Kidney (tissue), 14 donors: ENCODE data around the gene EML6. TPM values are rescaled to one million over a fixed set of nuclear protein-coding genes. Genes with fewer than 3 reads are reported as not detected.

Experiments
- DNase-seq, 5 donors: peaks; one replicate each; pipeline ENCODE4 v3.0.0-alpha.2; 2013 to 2020
- FAIRE-seq: peaks from 2 replicates; lab custom pipeline; 2012; peaks lifted over from hg19 to GRCh38; lab: Jason Lieb, UNC
- H3K27ac ChIP-seq, 2 donors: one replicate each; pipeline ENCODE4 v1.7.0; 2013; ENCODE audit warnings: low read depth in 2 of 2, low read length in 2 of 2, inconsistent platforms in 1 of 2
- H3K27me3 ChIP-seq: one replicate; pipeline ENCODE4 v1.7.1; 2013; ENCODE audit warnings: low read length, inconsistent platforms; ENCODE audit not compliant: control insufficient read depth, insufficient read depth
- H3K36me3 ChIP-seq, 3 donors: one replicate each; pipeline versions ENCODE4 v1.7.0 to v1.7.1; 2013; ENCODE audit warnings: low read length in 3 of 3, control low read depth in 1 of 3, inconsistent platforms in 1 of 3; ENCODE audit not compliant: insufficient read depth in 3 of 3, control insufficient read depth in 2 of 3
- H3K4me1 ChIP-seq, 3 donors: one replicate each; pipeline versions ENCODE4 v1.7.0 to v1.7.1; 2013; ENCODE audit warnings: low read length in 3 of 3, inconsistent platforms in 1 of 3, low read depth in 1 of 3; ENCODE audit not compliant: control insufficient read depth in 2 of 3, insufficient read depth in 2 of 3
- H3K4me3 ChIP-seq, 3 donors: one replicate each; pipeline versions ENCODE4 v1.7.0 to v1.8.1; 2013; ENCODE audit warnings: low read length in 3 of 3, control low read depth in 1 of 3, inconsistent platforms in 1 of 3
- H3K9ac ChIP-seq, 3 donors: one replicate each; pipeline versions ENCODE4 v1.7.0 to v1.7.1; 2013; ENCODE audit warnings: low read length in 3 of 3, control low read depth in 1 of 3, inconsistent platforms in 1 of 3
- H3K9me3 ChIP-seq, 3 donors: one replicate each; pipeline versions ENCODE4 v1.7.0 to v1.7.1; 2013; ENCODE audit warnings: low read length in 3 of 3, control low read depth in 1 of 3, inconsistent platforms in 1 of 3; ENCODE audit not compliant: control insufficient read depth in 2 of 3, insufficient read depth in 1 of 3
- intact Hi-C: fragments of 100-400 bp; cut with DNase I; formaldehyde crosslinking; loops from one replicate; pipeline ENCODE4 v1.11.1; 2022
- polyA plus RNA-seq: library from polyadenylated mRNA; stranded (reverse); fragments of 350-450 nt; fragmentation: Illumina TruSeq; extraction: RNeasy Lipid Tissue Mini Kit (QIAGEN cat#74804); gene quantifications from one replicate; pipeline ENCODE4 v1.2.3, GENCODE V29; 2014; ENCODE audit warnings: low read depth, low replicate concordance; ENCODE audit not compliant: insufficient read depth
- total RNA-seq: library from RNA; stranded (reverse); fragmentation: NEBNext Ultra II Directional; extraction: Animal tissue kit (Norgen Biotek cat#: 25700); gene quantifications from one replicate; pipeline ENCODE4 v1.2.1, GENCODE V29; 2021
- TF ChIP-seq, protein P1 (sequence below): IDR thresholded peaks from 3 replicates; pipeline ENCODE4 v1.5.1; 2012; ENCODE audit warnings: mild to moderate bottlenecking, moderate library complexity, borderline replicate concordance; ENCODE audit not compliant: insufficient read depth; ENCODE audit errors: extremely low read depth
- donor health status: control.
- donor health status: control.
- donor health status: control.
- donor health status: control.
- donor health status: control.
- donor health status: DM: yes; HTN: yes; CAD: no.
- donor health status: Normal renal cell carcinoma (clear cell type).

The EML6 gene
- total and polyA plus RNA-seq, 2 donors from 2014 or later: 1.7 to 3.1 TPM

DNA sequence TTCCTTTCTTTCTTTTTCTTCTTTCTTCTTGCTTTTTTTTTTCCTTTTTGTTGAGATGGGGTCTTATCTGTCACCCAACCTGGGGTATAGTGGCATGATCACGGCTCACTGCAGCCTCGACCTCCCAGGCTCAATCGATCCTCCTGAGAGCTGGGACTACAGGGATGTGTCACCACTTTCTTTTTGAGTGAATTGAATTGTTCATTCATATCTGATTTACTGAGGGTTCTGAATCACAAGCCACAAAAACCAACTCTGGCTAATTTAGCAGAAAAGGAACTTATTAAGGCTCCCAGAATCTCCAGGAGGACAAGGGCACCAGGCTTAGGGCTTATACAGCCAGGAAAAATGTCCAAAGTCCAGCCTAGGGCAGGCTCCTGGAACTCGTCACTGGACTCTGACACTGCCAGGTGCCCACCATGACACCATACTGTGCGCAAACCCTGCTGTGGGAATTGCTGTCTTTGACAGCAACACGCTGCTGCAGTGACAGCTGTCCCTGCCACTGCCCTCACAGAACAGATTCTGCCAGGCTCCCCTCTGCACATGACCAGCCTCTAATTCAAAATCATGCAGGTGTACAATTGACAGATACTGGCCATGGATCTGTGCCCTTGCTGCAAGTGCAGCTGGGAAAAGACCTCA is 42.9 kb upstream of the EML6 start:
- Histone ChIP-seq H3K36me3 (no peaks in the 10 kb centered on the region), H3K27me3 (no peaks in the 10 kb centered on the region), H3K9me3 (no peaks in the 10 kb centered on the region), H3K4me1 (peaks cover 0 to 6% (median 5%) of the 10 kb centered on the region in 3 donors), H3K27ac (no peak overlapping the region), H3K4me3 (no peak overlapping the region), H3K9ac (no peak overlapping the region)
- no peak for FAIRE-seq
- DNase-seq: no peak
- intact Hi-C loops: no loop called here
- TF ChIP-seq, protein P1, sequence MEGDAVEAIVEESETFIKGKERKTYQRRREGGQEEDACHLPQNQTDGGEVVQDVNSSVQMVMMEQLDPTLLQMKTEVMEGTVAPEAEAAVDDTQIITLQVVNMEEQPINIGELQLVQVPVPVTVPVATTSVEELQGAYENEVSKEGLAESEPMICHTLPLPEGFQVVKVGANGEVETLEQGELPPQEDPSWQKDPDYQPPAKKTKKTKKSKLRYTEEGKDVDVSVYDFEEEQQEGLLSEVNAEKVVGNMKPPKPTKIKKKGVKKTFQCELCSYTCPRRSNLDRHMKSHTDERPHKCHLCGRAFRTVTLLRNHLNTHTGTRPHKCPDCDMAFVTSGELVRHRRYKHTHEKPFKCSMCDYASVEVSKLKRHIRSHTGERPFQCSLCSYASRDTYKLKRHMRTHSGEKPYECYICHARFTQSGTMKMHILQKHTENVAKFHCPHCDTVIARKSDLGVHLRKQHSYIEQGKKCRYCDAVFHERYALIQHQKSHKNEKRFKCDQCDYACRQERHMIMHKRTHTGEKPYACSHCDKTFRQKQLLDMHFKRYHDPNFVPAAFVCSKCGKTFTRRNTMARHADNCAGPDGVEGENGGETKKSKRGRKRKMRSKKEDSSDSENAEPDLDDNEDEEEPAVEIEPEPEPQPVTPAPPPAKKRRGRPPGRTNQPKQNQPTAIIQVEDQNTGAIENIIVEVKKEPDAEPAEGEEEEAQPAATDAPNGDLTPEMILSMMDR: no peak

GRCh38 chr2:54681416-54681815 is 42.0 kb upstream of the EML6 start:
- H3K27ac ChIP-seq: no peak overlapping the region
- intact Hi-C loops: no loop called here
- no peak overlapping the region for H3K4me3 ChIP-seq
- H3K36me3 ChIP-seq: no peaks in the 10 kb centered on the region
- no peaks in the 10 kb centered on the region for H3K9me3 ChIP-seq
- no peak for FAIRE-seq
- no peaks in the 10 kb centered on the region for H3K27me3 ChIP-seq
- TF ChIP-seq, protein P1: no peak
- no peak overlapping the region for H3K9ac ChIP-seq
- H3K4me1 ChIP-seq: peaks cover 0 to 4% (median 0%) of the 10 kb centered on the region in 3 donors
- DNase-seq: no peak

GRCh38 chr2:54683596-54683995 is 39.9 kb upstream of the EML6 start:
- intact Hi-C loops: no loop called here
- Histone ChIP-seq H3K4me3 (no peak overlapping the region), H3K9ac (no peak overlapping the region), H3K9me3 (no peaks in the 10 kb centered on the region), H3K27ac (no peak overlapping the region), H3K36me3 (no peaks in the 10 kb centered on the region), H3K27me3 (no peaks in the 10 kb centered on the region), H3K4me1 (peaks cover 0 to 4% (median 0%) of the 10 kb centered on the region in 3 donors)
- FAIRE-seq (no peak), DNase-seq (no peak)
- TF ChIP-seq, protein P1: no peak
